ENCODE measurements around the gene SCUBE1.
A peak's percentile ranks its signal among the peaks of the same experiment; 100 is the strongest.

DNA sequence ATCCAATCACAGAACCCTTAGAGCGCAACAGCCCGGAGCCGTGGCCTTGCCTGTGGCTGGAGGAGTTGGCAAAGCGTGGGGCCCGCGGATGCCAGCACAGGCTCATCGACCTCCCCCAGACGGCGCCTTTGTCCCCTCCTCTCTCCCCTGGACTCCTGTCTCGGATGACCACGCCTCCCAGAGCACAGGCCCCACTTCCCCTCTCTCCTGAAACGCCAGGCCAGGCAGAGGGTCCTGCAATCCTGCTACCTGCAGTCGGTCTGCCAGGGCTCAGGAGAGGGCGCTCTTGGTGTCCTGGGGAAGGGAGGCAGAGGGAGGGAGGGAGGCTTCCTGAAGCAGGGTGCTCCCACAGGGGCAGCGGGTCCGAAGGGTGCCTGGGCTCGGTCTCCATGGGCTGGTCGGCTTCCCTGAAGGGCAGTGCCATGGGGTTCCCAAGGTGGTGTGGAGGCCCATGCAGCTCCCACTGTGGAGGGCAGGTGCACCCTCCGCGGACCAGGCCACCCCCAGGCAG, 139.6 kb downstream of the SCUBE1 start:
- TF ChIP-seq, protein P1, sequence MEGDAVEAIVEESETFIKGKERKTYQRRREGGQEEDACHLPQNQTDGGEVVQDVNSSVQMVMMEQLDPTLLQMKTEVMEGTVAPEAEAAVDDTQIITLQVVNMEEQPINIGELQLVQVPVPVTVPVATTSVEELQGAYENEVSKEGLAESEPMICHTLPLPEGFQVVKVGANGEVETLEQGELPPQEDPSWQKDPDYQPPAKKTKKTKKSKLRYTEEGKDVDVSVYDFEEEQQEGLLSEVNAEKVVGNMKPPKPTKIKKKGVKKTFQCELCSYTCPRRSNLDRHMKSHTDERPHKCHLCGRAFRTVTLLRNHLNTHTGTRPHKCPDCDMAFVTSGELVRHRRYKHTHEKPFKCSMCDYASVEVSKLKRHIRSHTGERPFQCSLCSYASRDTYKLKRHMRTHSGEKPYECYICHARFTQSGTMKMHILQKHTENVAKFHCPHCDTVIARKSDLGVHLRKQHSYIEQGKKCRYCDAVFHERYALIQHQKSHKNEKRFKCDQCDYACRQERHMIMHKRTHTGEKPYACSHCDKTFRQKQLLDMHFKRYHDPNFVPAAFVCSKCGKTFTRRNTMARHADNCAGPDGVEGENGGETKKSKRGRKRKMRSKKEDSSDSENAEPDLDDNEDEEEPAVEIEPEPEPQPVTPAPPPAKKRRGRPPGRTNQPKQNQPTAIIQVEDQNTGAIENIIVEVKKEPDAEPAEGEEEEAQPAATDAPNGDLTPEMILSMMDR (conservative IDR thresholded peaks at IDR 0.05; ENCODE audit: low read depth in 2 of 2): peak; percentile 57 to 89
- TF ChIP-seq ZNF114 (CRISPR knock-in tag; IDR thresholded peaks at IDR 0.05) (no peak), POLR2AphosphoS5 (IDR thresholded peaks at IDR 0.05; ENCODE audit: low read depth) (no peak), EZH2phosphoT487 (IDR thresholded peaks at IDR 0.05; ENCODE audit: unreplicated experiment) (no peak), ZNF331 (CRISPR knock-in tag; IDR thresholded peaks at IDR 0.05; ENCODE audit: low read depth) (no peak), EZH2 (IDR thresholded peaks at IDR 0.05; ENCODE audit: low read depth, unreplicated experiment) (no peak), CREB1 (CRISPR knock-in tag; IDR thresholded peaks at IDR 0.05; ENCODE audit: low read depth) (no peak), JUNB (IDR thresholded peaks at IDR 0.05; ENCODE audit: unreplicated experiment) (no peak)
- TF ChIP-seq, protein P2, sequence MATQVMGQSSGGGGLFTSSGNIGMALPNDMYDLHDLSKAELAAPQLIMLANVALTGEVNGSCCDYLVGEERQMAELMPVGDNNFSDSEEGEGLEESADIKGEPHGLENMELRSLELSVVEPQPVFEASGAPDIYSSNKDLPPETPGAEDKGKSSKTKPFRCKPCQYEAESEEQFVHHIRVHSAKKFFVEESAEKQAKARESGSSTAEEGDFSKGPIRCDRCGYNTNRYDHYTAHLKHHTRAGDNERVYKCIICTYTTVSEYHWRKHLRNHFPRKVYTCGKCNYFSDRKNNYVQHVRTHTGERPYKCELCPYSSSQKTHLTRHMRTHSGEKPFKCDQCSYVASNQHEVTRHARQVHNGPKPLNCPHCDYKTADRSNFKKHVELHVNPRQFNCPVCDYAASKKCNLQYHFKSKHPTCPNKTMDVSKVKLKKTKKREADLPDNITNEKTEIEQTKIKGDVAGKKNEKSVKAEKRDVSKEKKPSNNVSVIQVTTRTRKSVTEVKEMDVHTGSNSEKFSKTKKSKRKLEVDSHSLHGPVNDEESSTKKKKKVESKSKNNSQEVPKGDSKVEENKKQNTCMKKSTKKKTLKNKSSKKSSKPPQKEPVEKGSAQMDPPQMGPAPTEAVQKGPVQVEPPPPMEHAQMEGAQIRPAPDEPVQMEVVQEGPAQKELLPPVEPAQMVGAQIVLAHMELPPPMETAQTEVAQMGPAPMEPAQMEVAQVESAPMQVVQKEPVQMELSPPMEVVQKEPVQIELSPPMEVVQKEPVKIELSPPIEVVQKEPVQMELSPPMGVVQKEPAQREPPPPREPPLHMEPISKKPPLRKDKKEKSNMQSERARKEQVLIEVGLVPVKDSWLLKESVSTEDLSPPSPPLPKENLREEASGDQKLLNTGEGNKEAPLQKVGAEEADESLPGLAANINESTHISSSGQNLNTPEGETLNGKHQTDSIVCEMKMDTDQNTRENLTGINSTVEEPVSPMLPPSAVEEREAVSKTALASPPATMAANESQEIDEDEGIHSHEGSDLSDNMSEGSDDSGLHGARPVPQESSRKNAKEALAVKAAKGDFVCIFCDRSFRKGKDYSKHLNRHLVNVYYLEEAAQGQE (IDR thresholded peaks at IDR 0.05; ENCODE audit: unreplicated experiment): no peak
- TF ChIP-seq, protein P3, sequence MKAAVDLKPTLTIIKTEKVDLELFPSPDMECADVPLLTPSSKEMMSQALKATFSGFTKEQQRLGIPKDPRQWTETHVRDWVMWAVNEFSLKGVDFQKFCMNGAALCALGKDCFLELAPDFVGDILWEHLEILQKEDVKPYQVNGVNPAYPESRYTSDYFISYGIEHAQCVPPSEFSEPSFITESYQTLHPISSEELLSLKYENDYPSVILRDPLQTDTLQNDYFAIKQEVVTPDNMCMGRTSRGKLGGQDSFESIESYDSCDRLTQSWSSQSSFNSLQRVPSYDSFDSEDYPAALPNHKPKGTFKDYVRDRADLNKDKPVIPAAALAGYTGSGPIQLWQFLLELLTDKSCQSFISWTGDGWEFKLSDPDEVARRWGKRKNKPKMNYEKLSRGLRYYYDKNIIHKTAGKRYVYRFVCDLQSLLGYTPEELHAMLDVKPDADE (IDR thresholded peaks at IDR 0.05): no peak
